Testis (tissue), 2 donors: ENCODE data around the gene FTMT.

Experiments used
- CTCF ChIP-seq, 3 experiments: fragments of 450-650 bp in 2 of 3; fragments of 200-600 bp in 1 of 3; sonication (generic) in 1 of 3; IDR thresholded peaks; one replicate each; pipeline ENCODE4 v1.5.1; 2016 to 2019; ENCODE audit warnings: antibody characterized with exemption in 3 of 3, mild to moderate bottlenecking in 2 of 3, moderate library complexity in 1 of 3
- POLR2A ChIP-seq: fragments of 450-650 bp; IDR thresholded peaks from one replicate; pipeline ENCODE4 v1.6.1; 2017; ENCODE audit warnings: antibody characterized with exemption, mild to moderate bottlenecking, moderate library complexity

GRCh38 chr5:121841892-121842291, 9.8 kb upstream of the FTMT start:
- TF ChIP-seq CTCF (IDR thresholded peaks at IDR 0.05) (no peak), POLR2A (no peak)
